HG02642 (cell line): Measurements from ENCODE around the gene C2orf81.
A peak's percentile ranks its signal among the peaks of the same experiment; 100 is the strongest.
"Not testable (repeated sequence)": the region's sequence is repeated elsewhere in the genome, so short reads cannot be mapped to it uniquely, and the experiment has no call there.

ENCODE experiments used
- ATAC-seq: cut with Tn5 transposase; IDR thresholded peaks from one replicate; pipeline ENCODE4 v1.9.1; 2021; ENCODE audit warnings: mild to moderate bottlenecking; ENCODE audit not compliant: unreplicated experiment, poor library complexity

The C2orf81 gene

GRCh38 chr2:74444498-74445318, 23.3 kb upstream of the C2orf81 start:
- ATAC-seq, result no peak

- not testable (repeated sequence) for ATAC-seq
These were observed 21.3 kb upstream of the C2orf81 start for GRCh38 chr2:74442483-74443297.

- peak; percentile 28 for ATAC-seq
These were observed 20.5 kb upstream of the C2orf81 start, which contains the start of gene RTKN for GRCh38 chr2:74441690-74442482. Gene RTKN, minus strand, starts transcription at chr2:74441937. Its CDS starts 121 bp downstream, at chr2:74441816.

DNA sequence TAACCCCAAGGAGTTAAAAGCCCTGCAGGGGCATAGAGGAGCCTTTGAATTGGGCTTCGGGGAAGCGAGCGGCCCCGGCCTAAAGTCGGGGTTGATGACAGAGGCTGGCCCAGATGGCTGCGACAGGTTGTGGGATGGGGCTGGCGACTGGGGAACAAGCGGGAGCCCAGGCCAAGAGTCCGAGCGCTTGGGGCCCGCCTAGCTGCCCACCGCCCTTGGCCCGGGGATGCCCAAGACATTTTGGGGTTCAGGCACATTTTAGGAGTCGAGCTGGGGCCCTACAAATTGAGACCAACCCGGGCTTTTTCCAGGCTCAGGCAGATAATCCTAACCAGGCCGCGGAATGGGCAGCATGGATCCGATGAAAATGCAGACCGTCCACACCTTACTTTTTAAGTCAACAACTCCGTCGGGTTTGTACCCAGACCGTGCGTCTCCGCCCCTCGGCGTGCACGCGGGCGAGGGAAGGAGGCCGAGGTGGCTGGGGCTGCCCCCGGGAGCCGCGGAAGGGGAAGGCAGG, 19.8 kb upstream of the C2orf81 start:
- no peak for ATAC-seq

DNA sequence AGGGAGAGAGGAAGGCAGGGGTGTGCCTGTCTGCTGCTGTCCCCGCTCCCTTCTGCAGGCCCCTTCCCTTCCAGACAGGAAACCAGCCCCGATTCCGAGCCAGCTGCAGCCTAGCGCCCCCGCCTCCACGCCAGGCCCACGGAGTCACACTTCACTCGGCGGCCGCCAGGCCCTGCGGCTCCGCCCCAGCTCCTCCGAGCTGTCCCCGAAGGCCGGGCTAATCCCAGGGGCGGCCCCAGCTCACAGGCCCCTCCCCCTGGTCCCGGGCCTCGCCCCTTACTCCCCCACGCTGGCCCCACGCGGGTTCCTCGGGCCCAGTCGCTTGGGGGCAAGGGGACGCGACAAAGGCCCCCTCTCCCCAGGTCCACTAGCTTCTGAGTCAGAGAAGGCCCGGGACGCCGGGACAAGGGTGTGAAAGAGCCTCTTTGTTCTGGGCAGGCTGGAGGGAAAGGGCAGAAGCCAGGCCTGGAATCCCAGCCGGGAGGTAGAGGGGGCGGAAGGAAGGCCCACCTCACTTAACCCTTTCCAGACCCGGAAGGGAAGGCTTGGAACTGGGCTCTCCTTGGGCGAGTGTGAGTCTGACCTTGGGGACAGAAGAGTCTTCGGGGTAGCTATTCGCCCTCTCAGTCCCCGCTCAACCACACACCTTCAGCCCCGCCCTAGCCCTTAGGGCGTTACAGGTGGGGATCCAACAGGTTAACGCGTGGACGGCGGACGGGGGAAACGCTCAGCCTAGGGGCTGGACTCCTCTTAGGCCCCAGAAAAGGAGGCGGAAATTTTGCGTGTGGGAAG, 19.2 kb upstream of the C2orf81 start:
- peak; percentile 91 for ATAC-seq

DNA sequence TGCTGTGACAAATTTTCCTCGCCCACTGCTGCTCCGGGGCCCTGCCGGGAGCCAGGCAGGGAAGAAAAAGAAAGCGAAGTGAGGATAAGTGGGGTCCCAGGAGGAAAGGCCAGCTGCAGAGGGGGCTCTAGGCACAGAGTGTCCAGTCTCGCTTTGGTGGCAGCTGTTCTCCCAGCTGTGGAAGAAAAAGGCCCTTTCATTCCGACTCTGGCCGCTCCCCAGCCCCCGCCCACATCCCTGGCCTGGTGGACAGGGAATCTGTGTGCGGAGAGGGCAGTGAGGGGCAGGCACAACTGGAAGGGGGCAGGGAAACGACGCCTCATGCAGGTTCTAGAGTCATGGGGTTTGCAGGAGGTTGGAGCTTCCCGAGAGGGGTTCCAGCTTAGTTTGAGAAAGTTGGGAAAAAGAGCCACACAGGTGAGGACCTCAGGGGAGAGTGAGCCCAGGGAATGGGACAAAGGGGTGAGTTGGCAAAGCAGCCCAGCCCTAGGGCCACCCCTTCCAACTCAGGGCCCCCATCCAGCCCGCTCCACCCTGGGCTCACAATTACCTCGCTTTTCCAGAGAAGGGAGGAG, 18.5 kb upstream of the C2orf81 start:
- ATAC-seq, result no peak

GRCh38 chr2:74439373-74439772, 18.0 kb upstream of the C2orf81 start:
- no peak for ATAC-seq

DNA sequence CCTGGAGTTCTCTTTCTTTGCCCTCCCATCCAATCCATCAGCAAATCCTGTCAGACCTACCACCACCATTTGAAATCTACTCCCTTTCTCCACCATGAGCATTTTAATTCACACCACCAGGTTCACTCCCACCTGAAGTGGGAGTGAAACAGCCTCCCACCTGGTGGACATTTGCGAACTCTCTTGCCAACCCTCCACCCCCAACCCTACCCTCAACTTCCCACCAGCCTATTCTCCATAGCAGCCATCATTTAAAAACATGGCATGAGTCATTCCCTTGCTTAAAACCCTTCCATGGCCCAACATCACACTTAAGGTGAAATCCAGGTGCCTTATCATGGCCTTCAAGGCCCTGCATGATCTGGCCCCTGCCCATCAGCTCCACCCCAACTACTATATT, 16.8 kb upstream of the C2orf81 start:
- no peak for ATAC-seq

GRCh38 chr2:74436848-74437695, 15.7 kb upstream of the C2orf81 start:
- ATAC-seq, result no peak

GRCh38 chr2:74436111-74436805, 14.8 kb upstream of the C2orf81 start:
- ATAC-seq, result no peak

DNA sequence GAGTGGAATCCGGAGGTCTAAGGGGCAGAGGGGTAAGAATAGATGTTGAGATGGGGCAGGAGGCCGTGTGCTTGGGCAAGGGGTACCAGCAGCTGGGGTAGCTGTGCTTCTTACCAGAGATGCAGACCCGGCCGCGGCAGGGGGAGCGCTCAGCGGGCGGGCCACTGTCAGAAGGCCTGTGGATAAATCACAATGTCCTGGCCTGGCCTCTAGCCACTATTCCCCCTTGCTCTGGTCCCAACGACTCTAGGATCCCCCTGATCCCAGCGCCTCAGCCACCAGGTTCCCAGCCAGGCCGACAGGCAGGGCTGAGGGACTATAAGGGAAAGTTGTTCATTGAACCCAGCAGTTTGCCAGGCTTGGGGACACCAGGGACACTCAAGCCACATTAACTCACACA, 9.1 kb upstream of the C2orf81 start:
- no peak for ATAC-seq

DNA sequence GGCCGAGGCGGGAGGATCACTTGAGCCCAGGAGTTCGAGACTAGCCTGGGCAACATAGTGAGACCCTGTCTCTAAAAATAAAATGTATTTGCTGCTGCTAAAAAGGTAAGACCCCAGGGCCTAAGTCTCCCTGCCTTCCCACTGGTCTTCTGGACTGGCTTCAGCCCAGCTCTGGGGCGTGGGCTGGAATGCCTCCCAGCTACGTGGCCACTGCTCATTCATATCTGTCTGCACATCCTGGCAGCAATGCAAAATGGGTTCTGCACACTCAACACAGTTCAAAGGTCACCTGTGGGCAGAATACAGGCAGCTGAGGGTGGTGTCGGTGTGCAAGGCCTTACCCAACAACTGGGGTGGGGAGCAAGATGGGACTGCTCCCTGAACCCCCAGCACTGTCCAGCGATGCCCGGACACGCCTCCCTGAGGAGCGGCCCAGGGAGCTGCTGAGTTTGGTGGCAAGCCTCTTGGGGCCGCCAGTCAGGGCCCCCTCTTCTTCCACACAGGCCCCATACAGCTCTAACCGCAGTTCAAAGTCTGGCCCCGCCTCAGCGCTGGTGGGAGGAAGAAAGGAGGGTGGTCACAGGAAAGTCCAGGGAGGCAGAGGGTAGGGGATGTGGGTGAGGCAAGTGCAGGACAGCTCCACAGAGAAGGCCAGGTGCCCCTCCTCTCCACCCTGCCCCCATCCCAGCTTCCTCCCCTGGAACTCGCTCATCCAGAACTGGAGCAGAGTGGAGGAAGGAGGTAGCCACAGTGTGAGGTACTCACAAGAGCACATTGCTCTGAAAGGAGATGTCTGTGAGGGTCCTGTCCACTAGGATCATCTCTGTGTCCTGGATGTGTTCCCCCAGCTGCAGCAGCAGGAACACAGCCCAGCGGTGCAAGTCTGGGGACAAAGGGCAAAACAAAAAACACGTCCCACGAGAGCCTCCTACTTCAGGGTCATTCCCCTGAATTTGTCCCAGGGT, 8.3 kb upstream of the C2orf81 start:
- ATAC-seq, result no peak

GRCh38 chr2:74428675-74429074, 7.3 kb upstream of the C2orf81 start:
- no peak for ATAC-seq

GRCh38 chr2:74427551-74427950, 6.1 kb upstream of the C2orf81 start:
- ATAC-seq, result no peak

- ATAC-seq, result no peak
These were observed 4.9 kb upstream of the C2orf81 start for GRCh38 chr2:74426181-74426758.

DNA sequence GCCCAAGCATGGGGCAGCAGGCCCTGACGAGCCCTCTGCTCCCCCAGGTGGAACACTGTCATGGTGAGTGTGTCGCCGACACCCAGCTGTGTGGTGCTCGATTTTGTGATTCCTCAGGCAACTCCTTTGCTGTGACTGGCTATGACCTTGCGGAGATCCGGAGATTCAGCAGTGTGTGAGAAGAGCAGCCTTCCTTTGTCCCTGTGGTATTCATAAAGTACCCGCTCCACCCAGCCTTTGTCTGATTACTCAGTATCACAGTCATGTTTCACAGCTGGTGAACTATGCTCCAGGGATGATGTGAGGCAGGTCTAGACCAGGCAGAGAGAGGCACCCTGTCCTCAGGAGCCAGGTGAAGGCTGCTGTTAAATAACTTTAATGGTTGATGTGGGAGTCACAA, 4.1 kb upstream of the C2orf81 start:
- no peak for ATAC-seq
